Tibial artery (tissue), 4 donors: Measurements from ENCODE around the gene CST11.

ENCODE experiments used
- DNase-seq, 2 donors: peaks; one replicate each; pipeline ENCODE4 v3.0.0-alpha.2; 2019
- H3K27ac ChIP-seq, 2 donors: fragments of 200-600 bp; sonication (generic) in 1 of 2; 1 replicate in 1 of 2; 2 replicates in 1 of 2; pipeline ENCODE4 v1.5.1; 2018 to 2019; ENCODE audit warnings: mild to moderate bottlenecking in 1 of 2
- H3K27me3 ChIP-seq, 2 donors: fragments of 200-600 bp; sonication (generic) in 1 of 2; one replicate each; pipeline versions ENCODE4 v1.5.1 to v1.6.0; 2016 to 2019
- H3K36me3 ChIP-seq, 3 donors: fragments of 200-600 bp; sonication (generic) in 2 of 3; one replicate each; pipeline ENCODE4 v1.5.1; 2016 to 2019; ENCODE audit warnings: mild to moderate bottlenecking in 2 of 3
- H3K4me1 ChIP-seq, 4 donors: fragments of 200-600 bp; sonication (generic) in 2 of 4; 1 replicate in 3 of 4; 2 replicates in 1 of 4; pipeline ENCODE4 v1.5.1; 2016 to 2019
- H3K4me3 ChIP-seq, 2 donors: fragments of 200-600 bp; sonication (generic) in 1 of 2; 1 replicate in 1 of 2; 2 replicates in 1 of 2; pipeline ENCODE4 v1.5.1; 2018 to 2019; ENCODE audit warnings: mild to moderate bottlenecking in 2 of 2
- H3K9me3 ChIP-seq, 3 donors: fragments of 200-600 bp; sonication (generic) in 1 of 3; one replicate each; pipeline ENCODE4 v1.5.1; 2016 to 2019
- intact Hi-C: fragments of 100-400 bp; cut with DNase I; formaldehyde crosslinking; loops from one replicate; pipeline ENCODE4 v1.15.0; 2023; ENCODE audit warnings: low total_unique reads
- TF ChIP-seq, protein P1 (sequence below), 2 experiments: fragments of 200-600 bp in 1 of 2; fragments of 450-650 bp in 1 of 2; IDR thresholded peaks; one replicate each; pipeline ENCODE4 v1.5.1; 2017 to 2019; ENCODE audit warnings: antibody characterized with exemption in 2 of 2, mild to moderate bottlenecking in 1 of 2, moderate library complexity in 1 of 2

CST11 gene

GRCh38 chr20:23401051-23401450 is 51.6 kb downstream of the CST11 start:
- Histone ChIP-seq H3K36me3 (peaks cover 0 to 13% (median 12%) of the 10 kb centered on the region in 3 donors), H3K27me3 (no peaks in the 10 kb centered on the region), H3K4me3 (no peak overlapping the region), H3K27ac (no peak overlapping the region), H3K9me3 (no peaks in the 10 kb centered on the region), H3K4me1 (peaks cover 0 to 6% (median 2%) of the 10 kb centered on the region in 4 donors)
- TF ChIP-seq, protein P1, sequence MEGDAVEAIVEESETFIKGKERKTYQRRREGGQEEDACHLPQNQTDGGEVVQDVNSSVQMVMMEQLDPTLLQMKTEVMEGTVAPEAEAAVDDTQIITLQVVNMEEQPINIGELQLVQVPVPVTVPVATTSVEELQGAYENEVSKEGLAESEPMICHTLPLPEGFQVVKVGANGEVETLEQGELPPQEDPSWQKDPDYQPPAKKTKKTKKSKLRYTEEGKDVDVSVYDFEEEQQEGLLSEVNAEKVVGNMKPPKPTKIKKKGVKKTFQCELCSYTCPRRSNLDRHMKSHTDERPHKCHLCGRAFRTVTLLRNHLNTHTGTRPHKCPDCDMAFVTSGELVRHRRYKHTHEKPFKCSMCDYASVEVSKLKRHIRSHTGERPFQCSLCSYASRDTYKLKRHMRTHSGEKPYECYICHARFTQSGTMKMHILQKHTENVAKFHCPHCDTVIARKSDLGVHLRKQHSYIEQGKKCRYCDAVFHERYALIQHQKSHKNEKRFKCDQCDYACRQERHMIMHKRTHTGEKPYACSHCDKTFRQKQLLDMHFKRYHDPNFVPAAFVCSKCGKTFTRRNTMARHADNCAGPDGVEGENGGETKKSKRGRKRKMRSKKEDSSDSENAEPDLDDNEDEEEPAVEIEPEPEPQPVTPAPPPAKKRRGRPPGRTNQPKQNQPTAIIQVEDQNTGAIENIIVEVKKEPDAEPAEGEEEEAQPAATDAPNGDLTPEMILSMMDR (IDR thresholded peaks at IDR 0.05) = no peak
- intact Hi-C loops = no loop called here
- no peak for DNase-seq
